Spleen (tissue), 11 donors: ENCODE measurements around the gene XYLT1. TPM values are rescaled to one million over a fixed set of nuclear protein-coding genes. Genes with fewer than 3 reads are reported as not detected.

Experiments
- DNase-seq: peaks from one replicate; pipeline ENCODE4 v3.0.0-alpha.2; 2020
- H3K27ac ChIP-seq, 8 donors: fragments of 200-600 bp; sonication (generic) in 7 of 8; 1 replicate in 4 of 8; 2 replicates in 4 of 8; pipeline versions ENCODE4 v1.5.0 to v1.8.0; 2016 to 2021; ENCODE audit warnings: inconsistent platforms in 4 of 8, mild to moderate bottlenecking in 4 of 8, moderate library complexity in 1 of 8
- H3K27me3 ChIP-seq, 7 donors: fragments of 200-600 bp; sonication (generic) in 6 of 7; replicated peaks in 1 of 7; 1 replicate in 4 of 7; 2 replicates in 3 of 7; pipeline versions ENCODE4 v1.5.0 to v1.8.0; 2016 to 2021; ENCODE audit warnings: inconsistent platforms in 3 of 7, mild to moderate bottlenecking in 1 of 7
- H3K36me3 ChIP-seq, 6 donors: fragments of 200-600 bp; sonication (generic) in 5 of 6; 1 replicate in 4 of 6; 2 replicates in 2 of 6; pipeline versions ENCODE4 v1.5.0 to v1.8.0; 2016 to 2021; ENCODE audit warnings: inconsistent platforms in 2 of 6
- H3K4me1 ChIP-seq, 6 donors: fragments of 200-600 bp; sonication (generic) in 5 of 6; 1 replicate in 3 of 6; 2 replicates in 3 of 6; pipeline versions ENCODE4 v1.5.0 to v1.8.0; 2016 to 2021; ENCODE audit warnings: inconsistent platforms in 3 of 6
- H3K4me3 ChIP-seq, 8 donors: fragments of 200-600 bp; sonication (generic) in 7 of 8; 1 replicate in 4 of 8; 2 replicates in 4 of 8; pipeline versions ENCODE4 v1.5.0 to v1.8.0; 2016 to 2021; ENCODE audit warnings: inconsistent platforms in 4 of 8, mild to moderate bottlenecking in 4 of 8, moderate library complexity in 2 of 8
- H3K9me3 ChIP-seq, 8 donors: fragments of 200-600 bp; sonication (generic) in 7 of 8; 1 replicate in 4 of 8; 2 replicates in 4 of 8; pipeline versions ENCODE4 v1.5.0 to v1.8.0; 2016 to 2021; ENCODE audit warnings: inconsistent platforms in 4 of 8
- CTCF ChIP-seq, 11 experiments: fragments of 200-600 bp in 7 of 11; fragments of 450-650 bp in 4 of 11; sonication (generic) in 4 of 11; IDR thresholded peaks in 8 of 11; conservative IDR thresholded peaks in 3 of 11; 1 replicate in 7 of 11; 2 replicates in 4 of 11; pipeline versions ENCODE4 v1.4.0 to v1.8.0; 2016 to 2021; ENCODE audit warnings: antibody characterized with exemption in 11 of 11, inconsistent platforms in 4 of 11, mild to moderate bottlenecking in 1 of 11
- POLR2A ChIP-seq, 3 donors: fragments of 450-650 bp; IDR thresholded peaks; one replicate each; pipeline ENCODE4 v1.5.1; 2017; ENCODE audit warnings: antibody characterized with exemption in 3 of 3, mild to moderate bottlenecking in 1 of 3
- POLR2AphosphoS5 ChIP-seq, 3 donors: sonication (generic); formaldehyde crosslinking; IDR thresholded peaks; one replicate each; pipeline ENCODE4 v1.5.1; 2017; ENCODE audit warnings: antibody characterized with exemption in 3 of 3
- WGBS, 5 donors: extraction: QIAGEN DNeasy Blood & Tissue Kit in 3 of 5; methylation state at CpG; one replicate each; pipeline versions ENCODE4 v1.1.5 to v1.1.7; 2013 to 2018; 5-methylcytosine and 5-hydroxymethylcytosine counted together
- intact Hi-C: fragments of 100-400 bp; cut with DNase I; formaldehyde crosslinking; loops from one replicate; pipeline ENCODE4 v1.15.0; 2023; ENCODE audit warnings: low total_unique reads
- polyA plus RNA-seq, 3 donors: library from polyadenylated mRNA; stranded (reverse); fragments of 200-250 nt; gene quantifications; one replicate each; pipeline ENCODE4 v1.2.1, GENCODE V29; 2013
- total RNA-seq, 7 donors: library from RNA; depleted of rRNA in 3 of 7; stranded (reverse); fragments of >200 nt in 3 of 7; fragmentation: NEBNext Ultra II Directional in 4 of 7; extraction: Animal tissue kit (Norgen Biotek cat#: 25700) in 4 of 7; gene quantifications; one replicate each; pipeline versions ENCODE4 v1.1.0 to v1.2.1, GENCODE V29; 2016 to 2021
- donor health status: healthy with polysubstance abuse.
- donor health status: DM: no; HTN: no; CAD: no; lungs with moderate emphysema.
- donor health status: DM: no; HTN: no; CAD: no.
- donor health status: Bipolar disorder and iron deficiency.
- donor health status: healthy.
- donor health status: DM: no; HTN: no; CAD: no.
- donor health status: DM: yes; HTN: yes; CAD: no.

Gene XYLT1
- total and polyA plus RNA-seq, 10 donors = 2.1 to 40.7 (median 23.5) TPM

- TF ChIP-seq POLR2A (IDR thresholded peaks at IDR 0.05) (no peak), POLR2AphosphoS5 (IDR thresholded peaks at IDR 0.05) (no peak), CTCF (IDR thresholded peaks at IDR 0.05 in 8 of 11, conservative IDR thresholded peaks at IDR 0.05 in 3 of 11) (no peak)
- DNase-seq = peak; percentile 39
- peaks cover 19 to 78% (median 41%) of the 10 kb centered on the region in 6 donors for H3K4me1 ChIP-seq
- no peaks in the 10 kb centered on the region for H3K36me3 ChIP-seq
- H3K27me3 ChIP-seq = peaks cover 0 to 21% (median 0%) of the 10 kb centered on the region in 7 donors
- no peaks in the 10 kb centered on the region for H3K9me3 ChIP-seq
- no peak overlapping the region for H3K27ac ChIP-seq
- WGBS, 5 donors = 51 to 66% (median 60%) methylated on average over 7 of the region's 7 CpGs
- intact Hi-C loops = no loop called here
- peak overlapping the region in 6 of 8 donors; percentile 60 to 86 (median 70) for H3K4me3 ChIP-seq
Measured at GRCh38 chr16:17468611-17469010, 2.1 kb downstream of the XYLT1 start.

GRCh38 chr16:17467923-17468540 lies 2.7 kb downstream of the XYLT1 start:
- peak; percentile 25 to 71 (median 62) for TF ChIP-seq CTCF (IDR thresholded peaks at IDR 0.05 in 8 of 11, conservative IDR thresholded peaks at IDR 0.05 in 3 of 11)
- no peak for TF ChIP-seq POLR2A (IDR thresholded peaks at IDR 0.05)
- TF ChIP-seq POLR2AphosphoS5 (IDR thresholded peaks at IDR 0.05) = peak in 1 of 3 donors; percentile 24
- Histone ChIP-seq H3K9me3 (no peaks in the 10 kb centered on the region), H3K36me3 (no peaks in the 10 kb centered on the region), H3K4me3 (peak overlapping the region in 4 of 8 donors; percentile 69 to 86 (median 71)), H3K27ac (no peak overlapping the region), H3K27me3 (peaks cover 0 to 21% (median 0%) of the 10 kb centered on the region in 7 donors), H3K4me1 (peaks cover 25 to 83% (median 43%) of the 10 kb centered on the region in 6 donors)
- peak; percentile 81 for DNase-seq
- 26 to 36% (median 32%) methylated on average over 6 of the region's 6 CpGs for WGBS, 5 donors
- intact Hi-C loops = no loop called here

- peaks cover 25 to 93% (median 53%) of the 10 kb centered on the region in 6 donors for H3K4me1 ChIP-seq
- peaks cover 0 to 21% (median 0%) of the 10 kb centered on the region in 7 donors for H3K27me3 ChIP-seq
- no peaks in the 10 kb centered on the region for H3K36me3 ChIP-seq
- no peak overlapping the region for H3K4me3 ChIP-seq
- no peak for TF ChIP-seq POLR2A (IDR thresholded peaks at IDR 0.05)
- no peak for TF ChIP-seq POLR2AphosphoS5 (IDR thresholded peaks at IDR 0.05)
- TF ChIP-seq CTCF (IDR thresholded peaks at IDR 0.05 in 8 of 11, conservative IDR thresholded peaks at IDR 0.05 in 3 of 11) = no peak
- WGBS, 5 donors = 88 to 92% (median 89%) methylated on average over 8 of the region's 8 CpGs
- no peaks in the 10 kb centered on the region for H3K9me3 ChIP-seq
- no peak overlapping the region for H3K27ac ChIP-seq
- intact Hi-C loops = no loop called here
- DNase-seq = no peak
Measured at GRCh38 chr16:17466876-17467275, 3.9 kb downstream of the XYLT1 start.

GRCh38 chr16:17465460-17465859 lies 5.3 kb downstream of the XYLT1 start:
- DNase-seq = no peak
- Histone ChIP-seq H3K4me3 (no peak overlapping the region), H3K36me3 (no peaks in the 10 kb centered on the region), H3K27ac (no peak overlapping the region), H3K27me3 (peaks cover 0 to 21% (median 0%) of the 10 kb centered on the region in 7 donors), H3K9me3 (no peaks in the 10 kb centered on the region), H3K4me1 (peaks cover 31 to 96% (median 58%) of the 10 kb centered on the region in 6 donors)
- 60 to 74% (median 65%) methylated on average over 6 of the region's 6 CpGs for WGBS, 5 donors
- intact Hi-C loops = no loop called here
- no peak for TF ChIP-seq CTCF (IDR thresholded peaks at IDR 0.05 in 8 of 11, conservative IDR thresholded peaks at IDR 0.05 in 3 of 11)
